ENCODE data around the gene QPCT.

DNA sequence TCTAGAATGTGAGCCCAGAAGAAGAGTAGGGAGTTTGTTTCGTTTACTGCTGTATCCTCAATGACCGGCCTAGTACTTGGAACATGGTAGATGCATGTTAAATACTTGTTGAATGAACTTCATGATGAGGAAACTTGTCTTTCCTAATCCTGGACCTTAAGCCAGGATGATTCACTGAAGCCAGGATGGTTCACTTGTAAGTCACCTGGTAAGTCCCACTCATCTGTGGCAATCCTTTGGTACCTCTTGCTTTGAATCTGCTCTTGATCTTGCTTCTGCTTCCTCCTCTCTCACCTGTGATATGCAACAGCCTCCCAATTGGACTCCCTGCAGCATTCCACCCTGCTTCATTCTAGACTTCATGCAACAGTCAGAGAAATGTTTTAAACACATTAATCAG is 43.6 kb downstream of the QPCT start:
- no peak for TF ChIP-seq EZH2 (IDR thresholded peaks at IDR 0.05; ENCODE audit: insufficient read depth, poor library complexity, severe bottlenecking)
- no peak for TF ChIP-seq EZH2phosphoT487 (IDR thresholded peaks at IDR 0.05; ENCODE audit: insufficient read depth, low read depth)

All from GM23248 (cell line).